Measurements from ENCODE around the gene COX4I1.
"Not testable (repeated sequence)": the region's sequence is repeated elsewhere in the genome, so short reads cannot be mapped to it uniquely, and the experiment has no call there.

Gene COX4I1

GRCh38 chr16:85836706-85837582 lies 37.4 kb downstream of the COX4I1 start:
- Histone ChIP-seq H3K4me2 (ENCODE audit: insufficient read depth, low read length) (no peak overlapping the region), H3K36me3 (ENCODE audit: insufficient read depth, low read length) (no peaks in the 10 kb centered on the region), H3K9ac (ENCODE audit: low read depth, low read length) (no peak overlapping the region), H3K4me3 (ENCODE audit: low read depth in 1 of 2, low read length in 2 of 2) (no peak overlapping the region), H3K9me3 (ENCODE audit: insufficient read depth, low read length, severe bottlenecking) (no peaks in the 10 kb centered on the region), H3K27ac (ENCODE audit: low read length) (no peak overlapping the region), H2AFZ (ENCODE audit: low read depth, low read length) (no peak overlapping the region), H3K4me1 (ENCODE audit: insufficient read depth, low read length) (no peaks in the 10 kb centered on the region), H3K79me2 (ENCODE audit: insufficient read depth, low read length) (no peaks in the 10 kb centered on the region), H4K20me1 (ENCODE audit: insufficient read depth, low read length) (no peaks in the 10 kb centered on the region), H3K27me3 (ENCODE audit: insufficient read depth, low read length, poor library complexity) (no peaks in the 10 kb centered on the region)
- ATAC-seq (ENCODE audit: insufficient read depth, low read depth) (no peak), DNase-seq (no peak)
- TF ChIP-seq EZH2 (IDR thresholded peaks at IDR 0.05; ENCODE audit: borderline replicate concordance, low read depth, low read length, severe bottlenecking) (no peak), CTCF (IDR thresholded peaks at IDR 0.05; ENCODE audit: borderline replicate concordance, extremely low read depth, low read length, poor library complexity, severe bottlenecking) (no peak)

DNA sequence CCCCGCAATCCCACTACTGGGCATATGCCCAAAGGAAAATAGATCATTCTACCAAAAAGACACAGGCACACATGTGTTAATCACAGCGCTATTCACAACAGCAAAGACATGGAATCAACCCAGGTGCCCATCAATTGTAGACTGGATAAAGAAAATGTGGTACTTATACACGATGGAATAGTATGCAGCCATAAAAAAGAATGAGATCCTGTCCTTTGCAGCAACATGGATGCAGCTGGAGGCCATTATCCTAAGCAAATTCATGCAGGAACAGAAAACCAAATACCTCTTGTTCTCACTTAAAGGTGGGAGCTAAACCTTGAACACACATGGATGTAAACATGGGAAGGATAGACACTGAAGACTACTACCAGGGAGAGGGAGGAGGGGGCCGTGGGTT lies 38.2 kb downstream of the COX4I1 start:
- not testable (repeated sequence) for H3K4me1 ChIP-seq (ENCODE audit: insufficient read depth, low read length); ATAC-seq (ENCODE audit: insufficient read depth, low read depth); H3K4me2 ChIP-seq (ENCODE audit: insufficient read depth, low read length); H3K36me3 ChIP-seq (ENCODE audit: insufficient read depth, low read length); H4K20me1 ChIP-seq (ENCODE audit: insufficient read depth, low read length); H3K4me3 ChIP-seq (ENCODE audit: low read depth in 1 of 2, low read length in 2 of 2); H2AFZ ChIP-seq (ENCODE audit: low read depth, low read length); H3K27me3 ChIP-seq (ENCODE audit: insufficient read depth, low read length, poor library complexity); H3K9me3 ChIP-seq (ENCODE audit: insufficient read depth, low read length, severe bottlenecking); H3K27ac ChIP-seq (ENCODE audit: low read length); H3K9ac ChIP-seq (ENCODE audit: low read depth, low read length); DNase-seq; H3K79me2 ChIP-seq (ENCODE audit: insufficient read depth, low read length)

- no peak for ATAC-seq (ENCODE audit: insufficient read depth, low read depth)
- Histone ChIP-seq H3K79me2 (ENCODE audit: insufficient read depth, low read length) (no peaks in the 10 kb centered on the region), H4K20me1 (ENCODE audit: insufficient read depth, low read length) (no peaks in the 10 kb centered on the region), H3K4me1 (ENCODE audit: insufficient read depth, low read length) (no peaks in the 10 kb centered on the region), H3K27me3 (ENCODE audit: insufficient read depth, low read length, poor library complexity) (no peaks in the 10 kb centered on the region), H3K9ac (ENCODE audit: low read depth, low read length) (no peak overlapping the region), H3K27ac (ENCODE audit: low read length) (no peak overlapping the region), H3K4me2 (ENCODE audit: insufficient read depth, low read length) (no peak overlapping the region), H3K36me3 (ENCODE audit: insufficient read depth, low read length) (no peaks in the 10 kb centered on the region), H3K9me3 (ENCODE audit: insufficient read depth, low read length, severe bottlenecking) (no peaks in the 10 kb centered on the region), H2AFZ (ENCODE audit: low read depth, low read length) (no peak overlapping the region), H3K4me3 (ENCODE audit: low read depth in 1 of 2, low read length in 2 of 2) (no peak overlapping the region)
- TF ChIP-seq CTCF (IDR thresholded peaks at IDR 0.05; ENCODE audit: borderline replicate concordance, extremely low read depth, low read length, poor library complexity, severe bottlenecking) (no peak), EZH2 (IDR thresholded peaks at IDR 0.05; ENCODE audit: borderline replicate concordance, low read depth, low read length, severe bottlenecking) (no peak)
- no peak for DNase-seq
These were observed 38.9 kb downstream of the COX4I1 start for GRCh38 chr16:85838381-85838780.

DNA sequence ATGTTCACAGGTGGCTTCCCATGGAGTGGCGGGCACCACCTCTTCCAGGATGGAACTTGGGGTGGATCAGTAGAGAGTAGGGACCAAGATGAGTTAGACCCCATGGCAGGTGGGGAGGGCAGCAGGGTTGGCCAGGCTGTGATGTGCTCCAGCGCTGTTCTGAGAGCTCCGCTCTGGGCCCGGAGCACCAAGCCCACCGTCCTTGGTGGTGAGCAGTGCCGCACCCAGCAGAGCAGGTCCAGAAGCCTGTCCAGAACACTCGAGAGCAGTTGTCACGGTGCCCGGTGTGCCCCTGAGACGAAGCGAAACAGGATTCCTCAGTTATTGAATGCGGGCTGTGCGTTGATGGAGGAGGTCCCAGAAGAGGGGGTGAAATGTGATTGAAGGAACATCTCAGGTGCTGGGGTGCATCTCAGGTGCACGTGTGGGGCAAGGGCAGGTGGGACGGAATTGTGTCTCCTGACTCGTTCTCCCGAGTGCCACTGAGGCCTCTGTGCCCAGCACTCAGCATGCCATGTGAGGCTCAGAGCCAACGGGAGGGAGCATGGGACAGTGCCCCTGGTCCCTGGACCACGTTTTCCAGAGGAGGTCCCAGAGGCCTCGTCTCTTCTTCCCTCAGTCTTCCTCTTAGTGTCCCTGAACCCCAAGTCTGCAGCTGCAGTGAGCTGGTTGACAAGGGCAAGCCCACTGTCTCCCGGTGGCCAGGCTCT lies 39.5 kb downstream of the COX4I1 start:
- Histone ChIP-seq H3K4me1 (ENCODE audit: insufficient read depth, low read length) (no peaks in the 10 kb centered on the region), H3K27me3 (ENCODE audit: insufficient read depth, low read length, poor library complexity) (no peaks in the 10 kb centered on the region), H3K9ac (ENCODE audit: low read depth, low read length) (no peak overlapping the region), H4K20me1 (ENCODE audit: insufficient read depth, low read length) (no peaks in the 10 kb centered on the region), H3K36me3 (ENCODE audit: insufficient read depth, low read length) (no peaks in the 10 kb centered on the region), H2AFZ (ENCODE audit: low read depth, low read length) (no peak overlapping the region), H3K27ac (ENCODE audit: low read length) (no peak overlapping the region), H3K9me3 (ENCODE audit: insufficient read depth, low read length, severe bottlenecking) (no peaks in the 10 kb centered on the region), H3K79me2 (ENCODE audit: insufficient read depth, low read length) (no peaks in the 10 kb centered on the region), H3K4me2 (ENCODE audit: insufficient read depth, low read length) (no peak overlapping the region), H3K4me3 (ENCODE audit: low read depth in 1 of 2, low read length in 2 of 2) (no peak overlapping the region)
- DNase-seq (no peak), ATAC-seq (ENCODE audit: insufficient read depth, low read depth) (no peak)
- TF ChIP-seq CTCF (IDR thresholded peaks at IDR 0.05; ENCODE audit: borderline replicate concordance, extremely low read depth, low read length, poor library complexity, severe bottlenecking), result no peak
- TF ChIP-seq EZH2 (IDR thresholded peaks at IDR 0.05; ENCODE audit: borderline replicate concordance, low read depth, low read length, severe bottlenecking), result no peak

All from DND-41 (cell line).